Glutamatergic neuron (in vitro differentiated cells): ENCODE data around the gene PTPN23. TPM values are rescaled to one million over a fixed set of nuclear protein-coding genes. Genes with fewer than 3 reads are reported as not detected.

Experiments
- total RNA-seq: library from RNA; stranded (reverse); fragmentation: NEBNext Ultra II Directional; extraction: Animal tissue kit (Norgen Biotek cat#: 25700); gene quantifications from one replicate; pipeline ENCODE4 v1.2.1, GENCODE V29; 2021; ENCODE audit not compliant: unreplicated experiment

The PTPN23 gene
- total RNA-seq, 1 donor from 2014 or later = 71.0 TPM

Other genes with a start within 250 kb of the PTPN23 start
- gene SETD2, start 216.9 kb upstream of the PTPN23 start, total RNA-seq = 59.1 TPM
- 2.4 TPM for gene KIF9, start 98.2 kb upstream of the PTPN23 start, total RNA-seq
- 47.4 TPM for gene KLHL18, start 98.1 kb upstream of the PTPN23 start, total RNA-seq
- 82.7 TPM for gene SCAP, start 94.9 kb downstream of the PTPN23 start, total RNA-seq
- 40.0 TPM for gene ELP6, start 132.7 kb downstream of the PTPN23 start, total RNA-seq
- gene CSPG5, start 197.8 kb downstream of the PTPN23 start, total RNA-seq = 0.76 TPM